Measurements from ENCODE around the gene LIMK2.
"Not testable (repeated sequence)": the region's sequence is repeated elsewhere in the genome, so short reads cannot be mapped to it uniquely, and the experiment has no call there.

Gene LIMK2

DNA sequence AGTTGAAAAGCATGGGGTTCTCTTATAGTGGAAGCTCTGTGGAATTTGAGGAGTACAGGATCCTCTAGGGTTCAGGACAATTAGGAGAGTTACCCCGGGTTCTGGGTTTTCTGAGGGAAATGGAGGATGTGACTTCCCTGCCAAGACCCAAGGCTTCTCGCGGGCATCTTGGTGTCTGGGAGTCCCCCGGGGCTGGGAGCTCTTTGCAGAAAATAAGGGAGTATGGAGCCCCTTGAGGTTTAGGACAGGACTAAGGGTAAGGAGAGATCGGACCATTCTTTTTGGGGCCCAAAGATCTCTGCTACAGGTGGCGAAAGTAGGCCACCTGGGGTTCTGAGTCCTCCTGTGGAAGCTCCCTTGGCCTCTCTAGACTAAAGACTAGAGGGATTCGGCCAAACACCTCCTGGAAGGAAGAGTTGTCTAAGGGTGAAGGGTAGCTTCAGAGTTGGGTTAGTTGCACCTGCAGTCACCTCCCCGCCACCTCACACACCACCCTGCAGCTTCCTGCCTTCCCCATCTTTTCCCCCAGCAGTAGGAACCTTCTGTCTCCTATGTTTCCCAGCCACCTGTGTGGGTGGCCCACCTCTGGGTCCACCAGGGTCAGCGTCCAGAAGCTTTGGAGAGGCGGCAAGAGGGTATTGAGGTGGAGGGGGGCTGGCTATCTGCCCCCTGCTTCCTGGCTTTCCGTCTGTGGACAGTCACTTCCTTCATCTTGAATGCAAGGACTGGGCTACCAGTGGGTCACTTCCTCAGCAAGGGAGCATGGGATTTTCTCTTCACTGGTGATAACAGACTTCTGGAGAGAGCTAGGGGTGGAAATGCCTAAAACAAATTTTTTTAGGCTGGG is 908 bp downstream of the LIMK2 start:
- DNase-seq, result no peak

DNA sequence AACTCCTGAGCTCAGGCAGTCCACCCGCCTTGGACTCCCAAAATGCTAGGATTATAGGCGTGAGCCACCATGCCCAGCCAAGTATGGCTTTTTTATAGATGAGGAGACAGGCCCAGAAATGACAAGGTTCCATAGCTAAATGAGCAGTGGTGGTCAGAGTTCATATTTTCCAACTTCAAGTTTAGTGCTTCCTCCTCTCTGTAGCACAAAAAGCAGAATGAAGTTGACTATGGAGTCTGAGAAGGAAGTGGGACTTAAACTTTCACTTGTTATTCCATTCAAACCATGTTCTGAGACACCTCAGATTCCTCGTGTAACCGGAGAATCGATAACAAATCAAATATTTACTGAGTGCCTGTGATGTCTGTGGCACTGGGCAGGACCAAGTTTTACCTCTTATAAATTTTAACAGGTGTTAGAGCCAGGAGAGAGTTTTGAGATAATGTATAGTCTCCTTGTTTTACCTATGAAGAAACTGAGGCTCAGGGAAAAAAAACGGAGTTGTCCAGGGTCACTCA is 3.0 kb downstream of the LIMK2 start:
- no peak for DNase-seq

DNA sequence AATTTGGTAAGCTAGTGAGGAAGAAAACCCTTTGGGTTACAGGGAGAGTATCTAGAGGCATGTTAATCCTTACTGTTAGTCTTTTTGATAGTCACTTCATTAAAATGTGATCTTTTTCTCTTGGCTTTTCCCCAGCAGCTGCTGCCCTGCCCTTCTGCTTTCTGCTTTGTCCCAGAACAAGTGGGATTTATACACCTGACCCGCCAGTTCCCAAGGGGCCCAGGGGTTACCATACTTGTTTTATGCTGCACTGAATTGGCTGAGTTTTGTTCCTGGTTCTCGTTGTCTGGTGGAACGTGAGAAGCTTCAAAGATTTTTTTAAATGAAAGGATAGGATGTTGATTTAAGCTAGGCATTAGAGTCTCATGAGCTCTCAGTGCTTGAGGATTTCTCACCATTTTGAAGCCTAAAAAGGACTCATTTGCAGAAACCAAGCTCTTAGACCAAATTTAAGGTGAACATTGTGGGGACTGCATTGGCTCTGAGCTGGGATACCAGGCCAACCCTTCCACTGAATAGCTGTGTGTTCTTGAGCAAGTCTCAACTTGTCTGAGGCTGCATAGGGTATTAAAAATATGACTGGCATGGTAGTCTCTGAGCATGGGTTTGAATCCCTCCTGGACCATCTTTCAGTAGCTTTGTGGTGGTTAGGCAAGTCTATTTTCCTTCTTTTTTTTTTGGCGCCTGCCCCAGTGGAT is 6.6 kb downstream of the LIMK2 start:
- DNase-seq, result no peak

DNA sequence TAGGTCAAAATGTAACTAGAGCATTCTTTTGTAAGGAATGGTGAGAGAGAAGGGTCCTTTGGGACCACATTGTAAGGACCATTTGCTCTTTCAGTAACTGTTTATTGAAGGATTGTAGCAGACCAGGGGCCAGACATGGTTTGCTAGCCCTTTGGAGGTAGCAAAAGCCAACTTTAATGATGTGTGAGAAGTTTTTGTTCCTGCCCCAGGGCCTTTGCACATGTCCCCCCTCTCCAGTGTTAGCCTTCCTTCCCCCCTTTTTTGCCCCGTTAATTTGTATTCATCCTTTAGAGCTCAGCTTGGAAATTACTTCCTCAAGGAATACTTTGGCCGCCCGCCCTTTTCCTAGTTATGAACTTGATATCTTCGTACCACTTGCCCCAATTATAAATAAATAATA is 9.0 kb downstream of the LIMK2 start:
- no peak for DNase-seq

DNA sequence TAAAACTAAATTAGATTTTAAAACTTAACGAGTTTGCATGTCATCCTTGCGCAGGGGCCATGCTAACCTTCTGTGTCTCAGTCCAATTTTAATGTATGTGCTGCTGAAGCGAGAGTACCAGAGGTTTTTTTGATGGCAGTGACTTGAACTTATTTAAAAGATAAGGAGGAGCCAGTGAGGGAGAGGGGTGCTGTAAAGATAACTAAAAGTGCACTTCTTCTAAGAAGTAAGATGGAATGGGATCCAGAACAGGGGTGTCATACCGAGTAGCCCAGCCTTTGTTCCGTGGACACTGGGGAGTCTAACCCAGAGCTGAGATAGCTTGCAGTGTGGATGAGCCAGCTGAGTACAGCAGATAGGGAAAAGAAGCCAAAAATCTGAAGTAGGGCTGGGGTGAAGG is 10.6 kb downstream of the LIMK2 start:
- no peak for DNase-seq

DNA sequence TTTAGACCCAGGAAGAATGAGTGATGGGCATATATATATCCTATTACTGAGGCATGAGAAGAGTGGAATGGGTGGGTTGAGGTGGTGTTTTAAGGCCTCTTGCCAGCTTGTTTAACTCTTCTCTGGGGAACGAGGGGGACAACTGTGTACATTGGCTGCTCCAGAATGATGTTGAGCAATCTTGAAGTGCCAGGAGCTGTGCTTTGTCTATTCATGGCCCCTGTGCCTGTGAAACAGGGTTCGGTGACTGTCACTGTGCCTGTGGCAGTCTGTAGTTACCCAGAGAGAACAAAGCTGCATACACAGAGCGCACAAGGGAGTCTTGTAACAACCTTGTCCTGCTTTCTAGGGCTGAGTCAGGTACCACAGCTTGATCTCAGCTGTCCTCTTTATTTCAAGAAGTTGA is 11.7 kb downstream of the LIMK2 start:
- no peak for DNase-seq

DNA sequence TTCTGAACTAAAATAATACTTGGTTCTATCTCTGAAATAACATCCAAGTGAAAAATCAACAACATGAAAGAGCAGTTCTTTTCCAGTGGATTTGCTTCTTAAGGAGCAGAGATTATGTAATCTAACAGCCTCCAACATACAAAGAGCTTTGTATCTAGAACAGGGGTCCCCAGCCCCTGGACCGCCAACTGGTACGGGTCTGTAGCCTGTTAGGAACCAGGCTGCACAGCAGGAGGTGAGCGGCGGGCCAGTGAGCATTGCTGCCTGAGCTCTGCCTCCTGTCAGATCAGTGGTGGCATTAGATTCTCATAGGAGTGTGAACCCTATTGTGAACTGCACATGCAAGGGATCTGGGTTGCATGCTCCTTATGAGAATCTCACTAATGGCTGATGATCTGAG is 12.6 kb downstream of the LIMK2 start:
- not testable (repeated sequence) for DNase-seq

DNA sequence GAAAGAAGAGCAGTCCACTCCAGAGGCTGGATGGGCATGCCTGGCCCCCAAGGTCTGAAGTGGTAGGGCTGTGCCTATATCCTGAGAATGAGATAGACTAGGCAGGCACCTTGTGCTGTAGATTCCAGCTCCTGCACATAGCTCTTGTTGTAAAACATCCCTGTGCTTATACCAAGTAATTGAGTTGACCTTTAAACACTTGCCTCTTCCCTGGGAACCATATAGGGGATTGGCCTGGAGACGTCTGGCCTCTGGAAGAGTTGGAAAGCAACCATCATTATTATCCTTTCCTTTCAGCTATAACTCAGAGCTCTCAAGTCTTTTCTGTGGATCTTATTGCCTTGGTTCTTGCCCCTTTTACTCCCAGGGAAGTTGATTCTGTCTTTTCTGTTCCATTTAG is 15.1 kb downstream of the LIMK2 start:
- no peak for DNase-seq

DNA sequence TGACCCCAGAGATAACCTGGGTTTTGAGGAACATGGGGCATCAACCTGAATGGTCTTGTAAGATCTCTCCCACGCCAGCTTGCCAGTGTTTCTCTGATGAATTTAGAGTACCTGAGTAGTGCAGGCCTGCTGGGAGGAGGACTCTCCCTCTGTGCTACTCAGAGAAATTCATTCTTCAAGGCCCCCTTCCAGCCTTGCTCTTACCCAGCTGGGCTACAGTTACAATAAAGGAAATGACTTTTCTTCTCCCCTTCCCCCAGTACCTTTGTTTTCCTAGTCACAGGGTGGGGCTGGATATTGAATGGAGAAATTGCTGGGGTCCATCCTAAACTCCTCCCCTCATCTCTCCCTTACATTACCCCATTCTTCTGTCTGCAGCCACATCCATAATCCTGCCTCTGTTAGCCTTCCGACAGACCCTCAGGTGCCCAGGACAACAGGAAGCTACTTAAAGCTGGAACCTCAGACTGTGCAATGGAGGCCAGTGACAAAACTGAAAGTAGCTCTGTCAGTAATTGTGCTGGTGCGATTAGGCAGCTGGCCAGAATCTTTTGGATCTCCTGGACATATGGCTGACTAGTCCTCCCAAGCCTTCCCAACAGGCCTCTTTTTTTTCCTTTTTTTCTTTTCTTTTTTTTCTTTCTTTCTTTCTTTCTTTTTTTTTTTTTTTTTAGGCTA is 17.4 kb downstream of the LIMK2 start:
- DNase-seq, result no peak

DNA sequence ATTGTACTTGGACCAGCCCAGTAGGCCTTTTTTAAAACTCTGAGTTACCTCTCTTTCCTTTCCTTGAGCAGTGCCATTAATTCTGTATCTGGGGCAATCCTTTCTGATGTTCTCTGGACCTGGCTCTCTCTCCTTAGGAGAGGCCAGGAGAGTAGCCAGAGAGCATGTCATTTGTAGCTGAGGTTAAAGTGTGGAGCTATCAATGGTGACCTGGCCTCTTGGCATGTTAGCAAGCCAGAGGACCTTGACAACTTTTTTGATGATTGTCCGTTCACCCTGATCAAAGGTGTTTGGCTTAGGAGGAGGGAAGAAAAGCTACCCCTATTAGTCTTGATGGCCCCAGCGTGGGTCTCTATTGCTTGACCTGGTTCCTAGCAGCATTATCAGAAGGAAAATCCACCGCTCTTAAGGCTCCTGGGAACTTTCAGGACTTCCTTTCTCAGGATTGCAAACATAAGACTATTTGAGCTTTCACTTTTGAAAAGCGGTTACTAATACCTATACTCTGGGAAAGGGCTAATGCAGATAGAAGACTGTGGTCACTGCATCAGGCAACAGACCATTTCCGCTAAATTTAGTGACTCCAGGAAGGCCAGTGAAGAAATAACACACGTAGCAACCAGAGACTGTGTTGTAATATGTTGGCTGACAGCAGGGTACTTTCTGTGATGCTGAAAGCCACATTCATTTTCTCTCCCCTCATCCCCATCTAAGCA is 18.2 kb downstream of the LIMK2 start:
- DNase-seq, result peak; percentile 35

DNA sequence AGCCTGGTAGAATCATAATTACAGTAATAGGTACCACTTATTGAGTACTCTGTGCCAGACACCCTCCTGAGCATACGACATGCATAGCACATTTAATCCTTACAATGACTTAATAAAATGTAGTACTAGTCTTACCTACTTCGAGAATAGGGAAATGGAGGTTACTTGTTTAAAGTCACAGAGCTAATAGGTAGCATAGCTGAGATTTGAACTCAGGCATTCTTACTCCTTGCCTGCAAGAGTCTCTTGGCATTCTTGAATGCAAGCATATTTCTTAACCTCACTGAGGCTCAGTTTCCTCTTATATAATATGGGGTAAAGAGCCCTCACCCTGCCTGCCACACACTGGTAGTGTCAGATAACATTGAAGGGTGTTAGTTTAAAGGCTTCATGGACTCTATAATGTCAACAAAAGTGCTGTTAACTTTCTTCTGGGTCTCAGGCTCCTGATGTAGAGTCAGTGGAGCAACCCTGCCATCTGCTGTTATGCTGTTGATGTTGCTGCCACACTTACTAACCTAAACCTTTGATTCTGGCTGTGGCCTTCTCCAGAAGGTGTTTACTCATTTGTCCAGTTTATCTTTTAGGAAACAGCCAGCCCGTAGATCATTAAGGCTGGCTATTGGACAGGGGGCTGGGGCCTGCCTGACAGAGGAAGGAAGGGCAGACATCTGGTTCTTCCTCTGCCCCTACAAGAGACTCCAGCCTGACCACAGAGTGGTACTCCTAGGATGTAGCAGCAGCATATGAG is 18.9 kb downstream of the LIMK2 start:
- peak; percentile 76 for DNase-seq

DNA sequence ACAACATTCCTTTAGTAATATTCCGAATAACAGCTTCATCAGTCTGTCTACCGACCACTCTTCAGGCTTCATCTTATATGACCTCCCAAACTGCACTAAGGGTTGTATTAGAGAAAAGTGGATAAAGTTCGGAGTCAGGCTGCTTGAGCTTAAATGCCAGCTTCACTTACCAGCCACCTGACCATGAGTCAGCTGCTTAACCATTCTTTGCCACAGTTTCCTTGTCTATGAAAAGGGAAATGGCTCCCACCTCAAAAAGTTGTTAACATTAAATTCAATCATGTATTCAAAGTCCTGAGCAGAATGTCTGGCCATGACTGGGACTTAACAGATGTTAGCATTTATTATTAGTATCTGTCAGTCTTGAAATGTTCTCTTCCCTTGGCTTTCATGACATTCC is 20.9 kb downstream of the LIMK2 start:
- no peak for DNase-seq

DNA sequence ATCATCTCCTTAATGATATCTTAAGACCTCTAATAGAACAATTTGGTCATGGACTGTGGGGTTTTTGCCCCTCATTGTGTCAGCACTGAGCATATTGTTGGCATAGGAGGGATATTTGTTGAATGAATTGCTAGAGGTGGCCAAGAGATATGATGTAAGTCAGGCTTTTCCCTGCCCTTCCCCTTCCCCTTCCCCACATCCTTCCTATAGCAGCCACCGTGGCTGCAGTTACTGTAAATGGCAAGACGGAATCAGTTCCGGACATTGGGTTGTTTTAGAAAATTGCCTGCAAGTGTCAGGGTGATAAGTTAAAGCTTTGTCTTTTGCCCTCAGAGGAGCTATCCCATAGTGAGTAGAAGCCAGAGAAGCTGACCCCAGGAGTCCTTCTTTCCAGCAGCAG is 23.0 kb downstream of the LIMK2 start:
- no peak for DNase-seq

DNA sequence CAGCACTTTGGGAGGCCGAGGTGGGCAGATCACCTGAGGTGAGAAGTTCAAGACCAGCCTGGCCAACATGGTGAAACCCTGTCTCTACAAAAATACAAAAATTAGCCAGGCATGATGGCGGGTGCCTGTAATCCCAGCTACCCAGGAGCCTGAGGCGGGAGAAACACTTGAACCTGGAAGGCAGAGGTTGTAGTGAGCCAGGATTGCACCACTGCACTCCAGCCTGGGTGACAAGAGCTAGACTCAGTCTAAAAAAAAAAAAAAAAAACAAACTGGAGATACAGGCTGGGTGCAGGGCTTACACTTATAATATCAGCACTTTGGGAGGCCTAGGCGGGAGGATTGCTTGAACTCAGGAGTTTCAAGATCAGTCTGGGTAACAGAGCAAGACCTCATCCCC is 23.9 kb downstream of the LIMK2 start:
- DNase-seq, result not testable (repeated sequence)

DNA sequence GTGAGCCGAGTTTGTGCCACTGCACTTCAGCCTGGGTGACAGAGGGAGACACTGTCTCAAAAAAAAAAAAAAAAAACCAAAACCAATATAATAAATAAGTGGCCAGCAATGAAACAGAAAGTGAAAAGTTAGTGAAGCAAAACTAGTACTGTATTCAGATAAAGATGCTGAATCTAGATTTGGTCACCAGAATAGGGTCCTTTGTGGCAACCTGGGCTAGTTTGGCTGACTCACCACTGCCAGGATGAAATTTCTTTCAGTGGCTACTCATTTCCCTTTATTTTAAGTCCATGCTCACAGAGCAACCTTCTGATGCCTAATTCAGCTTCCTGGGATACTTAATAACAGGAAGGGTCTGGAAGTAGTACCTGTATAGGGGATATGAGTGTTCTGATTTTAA is 26.0 kb downstream of the LIMK2 start:
- no peak for DNase-seq

DNA sequence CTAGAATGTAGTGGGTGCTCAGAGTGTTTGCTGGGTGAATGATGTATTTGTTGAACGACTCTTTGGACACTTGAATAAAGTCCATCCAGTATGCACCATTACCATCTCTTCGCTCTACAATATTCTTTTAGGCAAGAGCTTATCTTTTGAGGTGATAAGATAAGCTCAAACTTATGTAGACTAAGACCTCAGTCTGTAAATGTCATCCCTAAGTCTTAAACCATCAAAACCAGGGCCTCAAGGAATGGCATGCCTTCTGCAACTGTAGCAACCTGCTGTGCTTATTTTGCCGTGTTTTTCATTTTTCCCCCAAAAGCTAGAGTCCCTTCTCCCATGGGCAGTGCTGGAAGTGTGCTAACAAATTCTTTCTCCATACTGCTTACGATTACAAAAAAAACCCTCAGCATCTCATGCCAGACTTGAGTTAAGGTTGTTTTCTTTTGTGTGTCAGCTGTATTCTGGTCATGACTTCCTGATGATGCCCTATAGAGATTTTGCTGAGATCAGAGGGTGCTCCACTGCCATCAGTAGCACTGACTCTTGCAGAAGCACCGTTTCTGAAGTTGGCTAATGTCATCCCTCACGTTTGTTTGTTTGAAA is 27.8 kb downstream of the LIMK2 start:
- DNase-seq, result no peak

DNA sequence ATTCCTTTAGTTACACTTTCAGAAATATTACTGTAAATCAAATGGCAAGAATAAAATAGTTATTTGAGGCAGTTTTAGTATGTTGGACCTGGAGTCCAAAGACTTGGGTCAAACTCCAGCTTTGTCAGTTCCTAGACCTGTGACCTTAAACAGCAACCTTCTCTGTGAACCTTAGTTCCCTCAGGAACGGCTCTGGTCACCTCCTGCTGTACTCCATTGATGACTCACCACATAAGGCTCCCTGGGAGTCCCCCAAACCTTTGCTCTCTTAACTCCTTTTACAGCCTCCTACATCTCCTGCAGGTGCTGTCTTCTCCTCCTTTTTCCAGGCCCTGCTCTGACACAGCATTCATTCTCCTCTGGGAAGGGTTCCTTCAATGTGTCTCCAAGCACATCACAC is 29.1 kb downstream of the LIMK2 start:
- no peak for DNase-seq

DNA sequence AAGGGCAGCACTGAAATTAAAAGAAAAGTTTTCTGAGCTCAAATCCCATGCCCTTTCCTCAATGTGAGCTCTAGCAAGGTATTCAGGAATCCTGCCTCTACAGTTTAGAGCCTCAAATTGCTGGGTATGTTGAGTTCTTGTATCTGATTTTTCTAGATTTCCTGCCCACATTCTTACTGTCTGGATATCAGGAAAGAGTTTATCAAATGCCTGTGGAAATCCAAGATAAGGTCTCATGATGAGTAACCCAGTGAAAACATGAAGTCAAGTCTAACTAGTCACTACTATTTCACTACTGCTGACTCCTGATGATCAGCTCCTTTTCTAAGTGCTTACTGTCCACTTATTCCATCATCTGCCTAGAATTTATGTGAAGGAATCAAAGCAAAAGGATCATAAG is 29.8 kb downstream of the LIMK2 start:
- no peak for DNase-seq

DNA sequence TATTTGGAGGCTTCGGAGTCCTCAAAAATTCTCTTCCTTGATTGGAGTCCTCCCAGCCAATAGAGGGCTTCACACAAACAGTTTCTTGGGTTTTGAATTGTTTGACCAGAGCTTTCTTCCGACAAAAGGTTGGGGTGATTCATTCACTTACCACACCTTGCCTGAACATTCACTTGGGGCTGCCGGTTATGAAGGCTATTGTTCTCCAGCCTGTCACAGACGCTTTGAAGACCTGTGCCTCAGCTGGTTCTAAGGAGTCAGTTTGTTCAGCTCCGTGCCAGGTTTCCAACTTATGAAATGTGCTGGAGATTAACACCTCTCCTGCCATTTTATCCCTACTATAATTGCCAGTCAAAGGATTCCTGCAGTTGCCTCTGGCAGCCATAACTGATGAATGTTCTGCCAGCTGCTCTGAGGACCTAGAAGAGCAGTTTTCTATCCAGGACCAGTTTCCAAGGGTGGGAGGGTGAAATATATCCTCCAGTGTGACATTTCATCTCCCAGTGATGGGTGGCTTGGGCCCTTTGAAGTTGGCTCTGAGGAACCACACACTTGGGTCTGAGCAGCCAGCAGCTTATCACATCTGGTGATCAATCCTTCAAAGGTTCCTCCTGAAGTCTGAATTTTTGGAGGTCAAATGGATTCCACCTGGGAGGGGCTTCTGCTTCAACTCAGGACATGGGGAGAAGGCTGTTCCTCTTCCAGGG is 31.4 kb downstream of the LIMK2 start:
- no peak for DNase-seq

DNA sequence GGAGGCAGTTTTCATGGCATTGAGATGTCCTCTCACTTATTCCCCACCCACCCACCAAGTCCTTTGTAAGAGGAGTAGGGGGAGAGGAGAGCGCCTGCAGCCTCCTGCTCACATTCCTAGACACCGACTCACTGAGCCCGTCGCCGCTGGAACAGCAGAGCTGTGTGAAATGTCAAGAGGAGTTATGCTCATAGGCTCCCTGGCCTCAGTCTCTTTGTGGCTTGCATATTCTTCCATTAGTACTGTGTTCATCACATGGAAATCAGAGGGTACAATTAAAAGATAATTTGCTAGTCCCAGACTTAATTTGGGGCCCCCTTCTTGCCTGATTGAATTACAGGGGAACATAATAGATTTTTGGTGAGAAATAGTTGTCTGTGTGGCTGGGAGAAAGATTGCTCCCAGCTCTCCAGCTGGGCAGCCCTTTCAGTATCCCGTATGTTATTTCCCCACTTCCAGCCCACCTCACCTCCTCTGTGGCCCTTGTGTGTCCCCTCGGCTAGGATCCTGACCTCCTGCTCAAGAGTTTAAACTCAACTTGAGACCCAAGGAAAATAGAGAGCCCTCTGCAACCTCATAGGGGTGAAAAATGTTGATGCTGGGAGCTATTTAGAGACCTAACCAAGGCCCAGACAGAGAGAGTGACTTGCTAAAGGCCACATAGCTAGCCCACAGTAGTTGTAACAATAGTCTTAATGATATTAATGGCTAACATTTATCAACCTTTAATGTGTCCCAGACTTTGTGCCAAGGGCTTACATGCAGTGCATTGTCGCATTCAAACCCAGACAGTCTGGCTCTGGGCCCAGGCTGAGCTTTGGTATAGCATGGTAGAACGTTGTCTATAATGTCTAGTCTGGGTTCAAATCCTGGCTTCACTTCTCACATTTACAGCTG is 32.2 kb downstream of the LIMK2 start:
- no peak for DNase-seq
